Ishikawa (cell line): ENCODE results near the gene DDX23.

Experiments
- CEBPB ChIP-seq: IDR thresholded peaks from 2 replicates; pipeline ENCODE4 v1.6.1; 2012
- CREB1 ChIP-seq: IDR thresholded peaks from 2 replicates; pipeline ENCODE4 v1.6.1; 2012; ENCODE audit warnings: low read depth
- EGR1 ChIP-seq: IDR thresholded peaks from 2 replicates; pipeline ENCODE4 v1.6.1; 2012
- EP300 ChIP-seq: IDR thresholded peaks from 2 replicates; pipeline ENCODE4 v1.6.1; 2012; ENCODE audit warnings: borderline replicate concordance
- FOXM1 ChIP-seq: IDR thresholded peaks from 2 replicates; pipeline ENCODE4 v1.6.1; 2012; ENCODE audit warnings: low read depth, borderline replicate concordance
- MAX ChIP-seq: IDR thresholded peaks from 2 replicates; pipeline ENCODE4 v1.6.1; 2012
- NFIC ChIP-seq: IDR thresholded peaks from 2 replicates; pipeline ENCODE4 v1.6.1; 2012
- RAD21 ChIP-seq: IDR thresholded peaks from 2 replicates; pipeline ENCODE4 v1.6.1; 2012; ENCODE audit warnings: low read depth
- REST ChIP-seq: IDR thresholded peaks from 2 replicates; pipeline ENCODE4 v1.6.1; 2012; ENCODE audit warnings: low read depth, mild to moderate bottlenecking
- TAF1 ChIP-seq: IDR thresholded peaks from 2 replicates; pipeline ENCODE4 v1.6.1; 2012; ENCODE audit warnings: low read depth, mild to moderate bottlenecking
- TCF12 ChIP-seq: IDR thresholded peaks from 2 replicates; pipeline ENCODE4 v1.6.1; 2012; ENCODE audit warnings: low read depth
- TEAD4 ChIP-seq: IDR thresholded peaks from 2 replicates; pipeline ENCODE4 v1.6.1; 2012
- USF1 ChIP-seq: IDR thresholded peaks from 2 replicates; pipeline ENCODE4 v1.6.1; 2012
- YY1 ChIP-seq: IDR thresholded peaks from 2 replicates; pipeline ENCODE4 v1.6.1; 2012; ENCODE audit warnings: low read depth
- ZBTB7A ChIP-seq: IDR thresholded peaks from 2 replicates; pipeline ENCODE4 v1.6.1; 2012; ENCODE audit warnings: low read depth

Gene DDX23

GRCh38 chr12:48856379-48856778 lies 4.4 kb upstream of the DDX23 start:
- no peak for TF ChIP-seq YY1
- no peak for TF ChIP-seq FOXM1
- TF ChIP-seq TAF1, result no peak
- TF ChIP-seq EP300, result no peak
- no peak for TF ChIP-seq EGR1
- TF ChIP-seq NFIC, result no peak
- TF ChIP-seq RAD21, result no peak
- no peak for TF ChIP-seq CEBPB
- TF ChIP-seq ZBTB7A, result no peak
- TF ChIP-seq REST, result no peak
- TF ChIP-seq TCF12, result no peak
- TF ChIP-seq MAX, result no peak
- TF ChIP-seq USF1, result no peak
- no peak for TF ChIP-seq CREB1
- no peak for TF ChIP-seq TEAD4

- no peak for TF ChIP-seq FOXM1
- no peak for TF ChIP-seq RAD21
- TF ChIP-seq MAX, result no peak
- no peak for TF ChIP-seq CREB1
- TF ChIP-seq REST, result no peak
- no peak for TF ChIP-seq USF1
- TF ChIP-seq EP300, result no peak
- TF ChIP-seq YY1, result no peak
- no peak for TF ChIP-seq NFIC
- no peak for TF ChIP-seq TEAD4
- TF ChIP-seq TCF12, result no peak
Measured at GRCh38 chr12:48854488-48854887, 2.5 kb upstream of the DDX23 start.

GRCh38 chr12:48852734-48853688 lies 1.0 kb upstream of the DDX23 start:
- TF ChIP-seq RAD21, result peak; percentile 95
- no peak for TF ChIP-seq REST

GRCh38 chr12:48838048-48838447 lies 13.9 kb downstream of the DDX23 start:
- no peak for TF ChIP-seq TEAD4
- no peak for TF ChIP-seq ZBTB7A
- no peak for TF ChIP-seq EGR1
- TF ChIP-seq RAD21, result no peak
- no peak for TF ChIP-seq FOXM1
- no peak for TF ChIP-seq TAF1
- no peak for TF ChIP-seq TCF12
- no peak for TF ChIP-seq MAX
- TF ChIP-seq CREB1, result no peak
- no peak for TF ChIP-seq YY1
- TF ChIP-seq REST, result no peak
